Hepatocyte (in vitro differentiated cells): ENCODE measurements around the gene TFCP2.

Source experiments
- EZH2 ChIP-seq: fragments of 200-600 bp; sonication (generic); IDR thresholded peaks from 2 replicates; pipeline ENCODE4 v1.6.1; 2016; ENCODE audit warnings: antibody characterized with exemption, mild to moderate bottlenecking, borderline replicate concordance
- EZH2phosphoT487 ChIP-seq: fragments of 200-600 bp; sonication (generic); IDR thresholded peaks from one replicate; pipeline ENCODE4 v1.6.1; 2018; ENCODE audit warnings: antibody characterized with exemption, mild to moderate bottlenecking, low read depth, moderate library complexity; ENCODE audit not compliant: unreplicated experiment, severe bottlenecking
- TF ChIP-seq, protein P1 (sequence below): fragments of 200-600 bp; sonication (generic); IDR thresholded peaks from 2 replicates; pipeline ENCODE4 v1.5.1; 2016; ENCODE audit warnings: antibody characterized with exemption, mild to moderate bottlenecking; ENCODE audit not compliant: poor library complexity

DNA sequence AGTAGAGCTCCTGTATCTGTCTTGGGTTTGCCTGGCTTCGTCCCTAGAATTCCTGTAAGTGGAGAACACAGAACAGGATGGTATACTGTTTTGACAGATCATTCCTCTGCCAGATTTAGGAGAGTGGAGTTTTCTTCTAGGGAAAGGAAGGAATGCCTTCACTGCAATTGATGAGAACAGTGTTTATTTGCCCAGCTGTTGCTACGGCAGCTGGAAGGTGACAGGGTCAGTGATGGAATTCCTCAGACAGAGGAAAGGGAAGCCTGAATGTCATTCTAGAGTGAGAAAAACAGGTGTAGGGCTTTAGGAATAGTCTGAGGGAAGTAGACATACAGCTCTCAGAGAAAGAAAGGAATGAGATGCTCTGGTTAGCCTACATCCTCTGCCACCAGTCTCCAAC, 101.3 kb downstream of the TFCP2 start:
- TF ChIP-seq, protein P1, sequence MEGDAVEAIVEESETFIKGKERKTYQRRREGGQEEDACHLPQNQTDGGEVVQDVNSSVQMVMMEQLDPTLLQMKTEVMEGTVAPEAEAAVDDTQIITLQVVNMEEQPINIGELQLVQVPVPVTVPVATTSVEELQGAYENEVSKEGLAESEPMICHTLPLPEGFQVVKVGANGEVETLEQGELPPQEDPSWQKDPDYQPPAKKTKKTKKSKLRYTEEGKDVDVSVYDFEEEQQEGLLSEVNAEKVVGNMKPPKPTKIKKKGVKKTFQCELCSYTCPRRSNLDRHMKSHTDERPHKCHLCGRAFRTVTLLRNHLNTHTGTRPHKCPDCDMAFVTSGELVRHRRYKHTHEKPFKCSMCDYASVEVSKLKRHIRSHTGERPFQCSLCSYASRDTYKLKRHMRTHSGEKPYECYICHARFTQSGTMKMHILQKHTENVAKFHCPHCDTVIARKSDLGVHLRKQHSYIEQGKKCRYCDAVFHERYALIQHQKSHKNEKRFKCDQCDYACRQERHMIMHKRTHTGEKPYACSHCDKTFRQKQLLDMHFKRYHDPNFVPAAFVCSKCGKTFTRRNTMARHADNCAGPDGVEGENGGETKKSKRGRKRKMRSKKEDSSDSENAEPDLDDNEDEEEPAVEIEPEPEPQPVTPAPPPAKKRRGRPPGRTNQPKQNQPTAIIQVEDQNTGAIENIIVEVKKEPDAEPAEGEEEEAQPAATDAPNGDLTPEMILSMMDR: no peak
- TF ChIP-seq EZH2 (no peak), EZH2phosphoT487 (no peak)
